NCI-H1436 (cell line): ENCODE data around the gene DNAJB6.
"Not testable (repeated sequence)": the region's sequence is repeated elsewhere in the genome, so short reads cannot be mapped to it uniquely, and the experiment has no call there.

Source experiments
- DNase-seq: peaks from one replicate; lab custom pipeline; 2025; lab: John Stamatoyannopoulos, UW

Gene DNAJB6

GRCh38 chr7:157323401-157323800 is 13.4 kb upstream of the DNAJB6 start:
- no peak for DNase-seq

GRCh38 chr7:157329447-157329846 is 7.4 kb upstream of the DNAJB6 start:
- DNase-seq, result no peak

DNA sequence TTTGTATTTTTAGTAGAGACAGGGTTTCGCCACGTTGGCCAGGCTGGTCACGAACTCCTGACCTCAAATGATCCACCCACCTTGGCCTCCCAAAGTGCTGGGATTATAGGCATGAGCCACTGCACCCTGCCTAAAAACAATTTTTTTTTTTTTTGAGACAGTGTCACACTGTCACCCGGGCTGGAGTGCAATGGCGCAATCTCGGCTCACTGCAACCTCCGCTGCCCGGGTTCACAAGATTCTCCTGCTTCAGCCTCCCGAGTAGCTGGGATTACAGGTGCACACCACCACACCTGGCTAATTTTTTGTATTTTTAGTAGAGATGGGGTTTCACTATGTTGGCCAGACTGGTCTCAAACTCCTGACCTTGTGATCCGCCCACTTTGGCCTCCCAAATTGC is 6.2 kb upstream of the DNAJB6 start:
- DNase-seq, result not testable (repeated sequence)

DNA sequence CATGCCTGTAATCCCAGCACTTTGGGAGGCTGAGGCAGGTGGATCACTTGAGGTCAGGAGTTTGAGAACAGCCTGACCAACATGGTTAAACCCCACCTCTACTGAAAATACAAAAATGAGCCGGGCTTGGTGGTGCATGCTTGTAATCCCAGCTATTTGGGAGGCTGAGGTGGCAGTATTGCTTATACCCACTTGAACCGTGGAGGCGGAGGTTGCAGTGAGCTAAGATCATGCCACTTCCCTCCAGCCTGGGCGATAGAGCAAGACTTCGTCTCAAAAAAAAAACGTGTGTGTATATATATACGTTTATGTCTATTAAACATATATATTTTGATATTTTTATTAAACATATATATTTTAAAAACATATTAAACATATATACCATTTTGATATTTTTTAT is 5.8 kb upstream of the DNAJB6 start:
- DNase-seq, result not testable (repeated sequence)

GRCh38 chr7:157335236-157335635 is 1.6 kb upstream of the DNAJB6 start:
- no peak for DNase-seq

DNA sequence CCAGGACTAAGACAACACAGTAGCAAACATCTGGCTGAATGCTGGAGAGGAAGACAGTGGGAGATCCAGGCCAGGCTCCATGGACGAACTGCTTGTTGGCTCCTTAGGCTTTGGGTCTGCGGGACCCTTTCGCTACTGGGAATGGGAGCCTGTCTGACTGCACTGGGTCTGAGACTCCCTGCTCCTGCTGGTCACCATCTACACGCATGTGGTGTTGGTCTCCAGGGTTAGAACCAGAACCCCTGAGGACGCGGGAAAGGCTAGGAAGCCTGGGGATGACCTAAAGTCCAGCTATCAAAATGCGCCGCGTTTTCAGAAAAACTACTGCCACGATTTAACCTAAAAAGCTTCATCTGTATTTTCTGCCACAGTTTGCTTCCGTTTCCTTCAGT is 817 bp upstream of the DNAJB6 start:
- DNase-seq, result no peak

DNA sequence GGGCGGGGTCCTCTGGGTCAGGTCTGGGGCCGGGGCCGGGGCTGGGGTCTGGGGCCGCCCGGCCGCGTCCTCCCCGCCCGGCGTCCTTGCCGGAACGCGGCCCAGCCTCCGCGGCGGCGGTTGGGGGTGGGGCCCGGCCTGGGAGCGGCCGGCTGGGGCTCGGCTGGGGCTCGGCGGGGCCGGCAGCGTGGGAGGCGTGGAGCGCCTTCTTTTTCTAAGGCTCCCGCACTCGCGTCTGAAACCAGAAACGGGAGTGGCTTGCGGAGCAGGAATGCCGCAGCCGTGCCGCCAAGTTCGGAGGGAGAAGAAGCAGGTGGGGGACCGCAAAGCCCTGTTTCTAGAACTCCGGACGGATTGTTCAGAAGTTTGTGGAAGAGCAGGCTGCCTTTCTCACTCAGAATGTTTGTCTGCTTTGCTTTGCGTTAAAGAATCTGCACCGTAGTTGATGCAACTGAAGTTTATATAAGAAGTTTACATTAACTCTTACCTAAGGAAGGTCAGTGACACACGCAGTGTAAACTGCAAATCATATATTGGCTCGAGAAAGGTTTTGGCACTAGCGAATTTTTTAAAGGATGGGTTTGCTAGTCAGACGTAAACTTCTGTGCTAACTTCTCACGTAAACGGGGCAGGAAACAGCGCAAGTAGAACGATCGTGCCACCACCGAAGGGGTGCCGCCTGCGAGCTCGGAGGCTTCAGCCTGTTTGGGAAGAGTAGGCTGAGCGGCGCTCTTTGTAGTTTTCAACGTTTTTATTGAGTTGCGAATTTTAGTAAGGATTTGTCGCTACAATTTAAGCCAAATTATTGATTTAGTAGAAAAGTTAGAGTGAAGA is 729 bp downstream of the DNAJB6 start:
- DNase-seq, result no peak

DNA sequence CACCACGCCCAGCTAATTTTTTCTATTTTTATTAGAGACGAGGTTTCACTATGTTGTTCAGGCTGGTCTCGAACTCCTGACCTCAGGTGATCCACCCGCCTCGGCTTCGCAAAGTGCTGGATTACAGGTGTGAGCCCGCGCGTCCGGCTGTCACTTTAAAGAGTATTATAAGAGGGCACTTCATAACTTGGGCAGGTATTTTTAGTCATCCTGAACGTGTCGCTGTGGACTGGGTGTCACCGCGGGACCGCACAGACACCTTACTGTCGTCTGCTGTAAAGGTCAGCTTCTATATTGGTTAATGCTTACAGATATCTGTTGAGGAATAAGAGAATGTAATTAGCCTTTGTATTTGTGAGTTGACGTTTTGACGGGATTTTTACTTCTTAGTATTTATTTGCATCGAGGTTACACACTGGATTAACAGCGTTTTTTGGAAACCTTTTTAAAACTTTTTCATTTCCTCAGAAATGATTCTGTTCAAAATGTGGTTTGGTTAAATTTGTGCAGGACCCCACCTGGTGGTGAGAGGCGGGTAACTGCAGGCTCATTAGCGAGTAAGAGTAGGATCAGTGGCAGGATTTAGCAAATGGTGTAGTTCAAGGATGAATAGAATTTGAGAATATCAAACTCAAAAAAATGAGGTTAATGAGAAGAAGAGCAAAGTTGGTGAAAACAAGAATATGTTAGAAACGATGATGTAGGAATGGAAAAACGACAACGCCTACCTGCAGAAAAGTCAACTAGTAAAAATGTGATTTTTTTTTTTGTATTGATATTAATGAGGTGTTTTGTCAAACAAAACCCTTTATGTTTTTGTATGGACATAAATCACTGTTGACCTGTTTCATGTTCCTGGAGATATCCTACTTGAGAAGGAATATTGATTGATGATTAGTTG is 3.2 kb downstream of the DNAJB6 start:
- DNase-seq, result peak; percentile 46

GRCh38 chr7:157347217-157347904 is 10.6 kb downstream of the DNAJB6 start:
- DNase-seq, result no peak

- no peak for DNase-seq
Measured at GRCh38 chr7:157348548-157348947, 11.7 kb downstream of the DNAJB6 start.

GRCh38 chr7:157352516-157352915 is 15.7 kb downstream of the DNAJB6 start:
- no peak for DNase-seq

- no peak for DNase-seq
Measured at GRCh38 chr7:157355784-157356511, 19.1 kb downstream of the DNAJB6 start.

DNA sequence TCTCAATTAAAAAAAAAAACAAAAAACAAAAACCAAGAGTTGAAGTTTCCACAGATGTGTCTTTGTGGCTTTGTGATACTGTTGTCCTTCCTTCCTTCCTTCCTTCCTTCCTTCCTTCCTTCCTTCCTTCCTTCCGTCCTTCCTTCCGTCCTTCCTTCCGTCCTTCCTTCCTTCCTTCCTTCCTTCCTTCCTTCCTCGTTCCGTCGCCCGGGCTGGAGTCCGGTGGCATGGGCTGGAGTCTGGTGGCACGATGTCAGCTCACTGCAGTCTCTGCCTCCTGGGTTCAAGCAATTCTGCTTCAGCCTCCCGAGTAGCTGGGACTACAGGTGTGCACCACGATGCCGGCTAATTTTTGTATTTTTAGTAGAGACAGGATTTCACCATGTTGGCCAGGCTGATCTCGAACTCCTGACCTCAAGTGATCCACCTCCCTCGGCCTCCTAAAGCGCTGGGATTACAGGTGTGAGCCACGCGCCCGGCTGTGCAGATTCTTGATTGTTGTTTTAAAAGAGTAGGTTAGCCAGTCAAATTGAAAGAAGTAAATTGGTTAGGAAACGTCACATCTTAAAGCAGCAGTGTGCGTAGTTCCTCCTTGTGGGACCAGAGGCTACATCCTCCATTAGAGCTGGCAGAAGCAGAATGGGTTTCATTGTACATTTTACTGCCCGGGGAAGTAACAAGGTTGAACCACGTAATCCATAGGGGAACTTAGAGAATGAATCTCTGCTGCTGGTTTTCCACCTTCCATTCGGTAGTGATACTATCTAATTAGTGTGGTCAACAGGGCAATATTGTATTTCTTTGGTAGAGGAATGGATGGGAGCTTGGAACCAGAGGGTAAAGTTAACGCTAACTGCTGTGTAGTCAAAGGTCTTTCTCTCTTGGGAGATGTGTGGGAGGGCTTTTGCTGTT is 20.6 kb downstream of the DNAJB6 start:
- DNase-seq, result no peak

DNA sequence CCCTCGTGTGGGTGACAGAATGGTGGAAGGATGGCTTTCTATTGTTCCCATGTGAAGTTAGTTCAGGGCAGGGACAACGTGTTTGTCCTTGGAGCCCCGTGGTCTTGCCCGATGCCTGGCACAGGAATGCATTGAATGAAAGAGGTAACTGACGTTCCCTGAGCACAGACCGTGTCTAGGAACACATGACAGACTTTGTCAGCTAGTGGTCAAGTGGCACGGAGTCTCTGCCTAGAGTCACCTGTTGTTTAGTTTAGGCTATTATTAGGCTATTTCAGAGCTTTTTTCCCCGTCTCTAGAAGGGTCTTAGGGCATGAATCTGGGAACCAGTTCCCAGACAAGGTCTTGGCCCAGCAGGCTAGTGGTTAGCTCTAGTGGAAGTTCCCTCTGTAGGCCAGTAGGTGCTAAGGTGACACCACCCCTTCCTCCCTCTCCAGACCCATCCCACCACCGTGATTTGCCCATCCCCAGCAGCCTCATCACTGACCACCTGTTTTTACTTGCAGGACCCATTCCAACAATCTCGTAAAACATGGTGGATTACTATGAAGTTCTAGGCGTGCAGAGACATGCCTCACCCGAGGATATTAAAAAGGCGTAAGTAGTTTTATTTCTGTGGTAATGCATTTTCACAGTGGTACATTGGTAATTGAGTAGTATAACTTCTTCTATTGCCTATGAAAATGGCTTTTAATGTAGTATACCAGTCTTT is 21.4 kb downstream of the DNAJB6 start:
- DNase-seq, result no peak

- no peak for DNase-seq
Measured at GRCh38 chr7:157358753-157359096, 21.9 kb downstream of the DNAJB6 start.

GRCh38 chr7:157359581-157359980 is 22.8 kb downstream of the DNAJB6 start:
- DNase-seq, result no peak

- DNase-seq, result no peak
Measured at GRCh38 chr7:157360483-157361025, 23.8 kb downstream of the DNAJB6 start.

DNA sequence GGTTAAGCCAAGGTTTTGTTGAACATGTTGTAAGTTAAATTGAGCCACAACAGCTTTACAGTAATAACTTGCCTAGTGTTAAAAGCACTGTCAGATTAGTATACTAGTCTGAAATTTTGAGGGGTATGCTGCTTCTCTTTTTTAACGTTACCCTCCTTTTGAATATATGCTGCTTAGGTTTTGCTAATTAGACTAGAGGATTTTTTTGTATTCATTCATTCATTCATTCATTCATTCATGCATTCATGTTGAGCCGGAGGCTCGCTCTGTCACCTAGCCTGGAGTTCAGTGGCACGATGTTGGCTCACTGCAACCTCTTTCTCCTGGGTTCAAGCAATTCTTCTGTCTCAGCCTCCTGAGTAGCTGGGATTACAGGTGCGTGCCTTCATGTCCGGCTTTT is 24.7 kb downstream of the DNAJB6 start:
- no peak for DNase-seq

DNA sequence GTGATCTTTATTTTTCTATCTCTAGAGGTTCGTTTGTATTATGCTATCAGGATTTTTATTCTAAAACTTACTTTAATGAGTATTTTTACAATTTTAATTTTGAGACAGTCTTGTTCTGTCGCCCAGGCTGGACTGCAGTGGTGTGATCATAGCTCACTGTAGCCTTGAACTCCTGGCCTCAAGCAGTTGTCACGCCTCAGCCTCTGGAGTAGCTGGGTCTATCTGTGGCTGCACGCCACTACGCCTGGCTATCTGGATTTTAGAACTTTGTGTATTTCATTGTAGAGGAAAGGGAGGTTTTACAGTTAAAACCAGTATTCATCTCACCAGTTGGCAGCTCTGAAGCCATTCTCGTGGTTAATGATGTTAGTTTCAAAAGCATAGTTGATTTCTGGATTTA is 25.9 kb downstream of the DNAJB6 start:
- DNase-seq, result no peak

- DNase-seq, result no peak
Measured at GRCh38 chr7:157366722-157367121, 29.9 kb downstream of the DNAJB6 start.
